Activated CD4-positive, alpha-beta T cell treated with anti-CD3 and anti-CD28 coated beads, Interleukin-2, amount 10 ng/mL, durations not matched to agents 24 days and 14 days (primary cell): Measurements from ENCODE around the gene CEP192. TPM values are rescaled to one million over a fixed set of nuclear protein-coding genes. Genes with fewer than 3 reads are reported as not detected.

Experiments used
- DNase-seq: peaks from one replicate; pipeline ENCODE4 v3.0.0; 2022
- H3K27ac Mint-ChIP-seq: one replicate; pipeline ENCODE4 v1.8.0; 2022; ENCODE audit warnings: mild to moderate bottlenecking, mixed read lengths
- H3K27me3 Mint-ChIP-seq: one replicate; pipeline ENCODE4 v1.8.0; 2022; ENCODE audit warnings: mixed read lengths
- H3K36me3 Mint-ChIP-seq: one replicate; pipeline ENCODE4 v1.8.0; 2022; ENCODE audit warnings: low read depth, mild to moderate bottlenecking, mixed read lengths
- H3K4me1 Mint-ChIP-seq: one replicate; pipeline ENCODE4 v1.8.0; 2021; ENCODE audit warnings: mixed read lengths
- H3K4me3 Mint-ChIP-seq: one replicate; pipeline ENCODE4 v1.8.0; 2022; ENCODE audit warnings: mild to moderate bottlenecking, moderate library complexity, mixed read lengths
- H3K9me3 Mint-ChIP-seq: one replicate; pipeline ENCODE4 v1.8.0; 2021; ENCODE audit warnings: mixed read lengths
- intact Hi-C: fragments of 100-400 bp; cut with micrococcal nuclease; formaldehyde crosslinking; loops from one replicate; pipeline ENCODE4 v1.15.1; 2023
- total RNA-seq: library from RNA; stranded (reverse); gene quantifications from 2 replicates; pipeline ENCODE4 v1.2.3, GENCODE V29; 2022

CEP192 gene
- total RNA-seq, 1 donor from 2014 or later: 34.7 TPM

- Mint-ChIP-seq H3K4me1 (peaks cover 18% of the 10 kb centered on the region), H3K4me3 (peak overlapping the region; percentile 15), H3K27ac (peak overlapping the region; percentile 45), H3K36me3 (peaks cover 11% of the 10 kb centered on the region), H3K27me3 (no peaks in the 10 kb centered on the region), H3K9me3 (no peaks in the 10 kb centered on the region)
- peak; percentile 48 for DNase-seq
- intact Hi-C loops: no loop called here
Measured at GRCh38 chr18:12998332-12999060, 7.3 kb downstream of the CEP192 start.

- Mint-ChIP-seq H3K27ac (no peak overlapping the region), H3K4me3 (no peak overlapping the region), H3K9me3 (no peaks in the 10 kb centered on the region), H3K27me3 (no peaks in the 10 kb centered on the region), H3K4me1 (peaks cover 26% of the 10 kb centered on the region), H3K36me3 (peaks cover 25% of the 10 kb centered on the region)
- intact Hi-C loops: loop anchor here (5.0 kb wide), 1 partner anchor 154 kb away; no protein-coding TSS in a partner anchor
- DNase-seq: peak; percentile 68
Measured at GRCh38 chr18:13003466-13003896, 12.3 kb downstream of the CEP192 start.

GRCh38 chr18:13004396-13004795 lies 13.2 kb downstream of the CEP192 start:
- intact Hi-C loops: loop anchor here (5.0 kb wide), 1 partner anchor 153 kb away; no protein-coding TSS in a partner anchor
- H3K4me3 Mint-ChIP-seq: no peak overlapping the region

GRCh38 chr18:13005289-13005688 lies 14.1 kb downstream of the CEP192 start:
- DNase-seq: peak; percentile 51
- Mint-ChIP-seq H3K9me3 (no peaks in the 10 kb centered on the region), H3K27ac (no peak overlapping the region), H3K27me3 (no peaks in the 10 kb centered on the region), H3K36me3 (peaks cover 29% of the 10 kb centered on the region), H3K4me3 (no peak overlapping the region), H3K4me1 (peaks cover 14% of the 10 kb centered on the region)
- intact Hi-C loops: no loop called here

More at GRCh38 chr18:13004396-13004795, 13.2 kb downstream of the CEP192 start:
- Mint-ChIP-seq H3K4me1 (peaks cover 21% of the 10 kb centered on the region), H3K27me3 (no peaks in the 10 kb centered on the region), H3K36me3 (peaks cover 29% of the 10 kb centered on the region), H3K27ac (no peak overlapping the region), H3K9me3 (no peaks in the 10 kb centered on the region)
- peak; percentile 52 for DNase-seq

- Mint-ChIP-seq H3K4me3 (no peak overlapping the region), H3K36me3 (peaks cover 28% of the 10 kb centered on the region), H3K9me3 (no peaks in the 10 kb centered on the region), H3K27me3 (no peaks in the 10 kb centered on the region), H3K4me1 (peaks cover 12% of the 10 kb centered on the region), H3K27ac (peak overlapping the region; percentile 25)
- peak; percentile 53 for DNase-seq
- intact Hi-C loops: no loop called here
Measured at GRCh38 chr18:13006531-13007247, 15.5 kb downstream of the CEP192 start.

- Mint-ChIP-seq H3K9me3 (no peaks in the 10 kb centered on the region), H3K27me3 (no peaks in the 10 kb centered on the region), H3K4me1 (peaks cover 14% of the 10 kb centered on the region), H3K36me3 (peaks cover 32% of the 10 kb centered on the region), H3K27ac (peak overlapping the region; percentile 34), H3K4me3 (no peak overlapping the region)
- DNase-seq: no peak
- intact Hi-C loops: no loop called here
Measured at GRCh38 chr18:13007248-13007560, 16.0 kb downstream of the CEP192 start.

GRCh38 chr18:13011719-13012118 lies 20.6 kb downstream of the CEP192 start:
- Mint-ChIP-seq H3K36me3 (peaks cover 65% of the 10 kb centered on the region), H3K27ac (no peak overlapping the region), H3K27me3 (no peaks in the 10 kb centered on the region), H3K9me3 (no peaks in the 10 kb centered on the region), H3K4me3 (no peak overlapping the region), H3K4me1 (peaks cover 9% of the 10 kb centered on the region)
- intact Hi-C loops: no loop called here
- no peak for DNase-seq

GRCh38 chr18:13014232-13014631 lies 23.1 kb downstream of the CEP192 start:
- Mint-ChIP-seq H3K27me3 (no peaks in the 10 kb centered on the region), H3K9me3 (no peaks in the 10 kb centered on the region), H3K4me3 (no peak overlapping the region), H3K4me1 (peaks cover 7% of the 10 kb centered on the region), H3K27ac (no peak overlapping the region), H3K36me3 (peaks cover 68% of the 10 kb centered on the region)
- intact Hi-C loops: no loop called here
- DNase-seq: no peak

GRCh38 chr18:13014818-13015217 lies 23.7 kb downstream of the CEP192 start:
- intact Hi-C loops: no loop called here
- no peak for DNase-seq
- Mint-ChIP-seq H3K27ac (no peak overlapping the region), H3K9me3 (no peaks in the 10 kb centered on the region), H3K36me3 (peaks cover 68% of the 10 kb centered on the region), H3K4me1 (peaks cover 7% of the 10 kb centered on the region), H3K27me3 (no peaks in the 10 kb centered on the region), H3K4me3 (no peak overlapping the region)

GRCh38 chr18:13017247-13017875 lies 26.2 kb downstream of the CEP192 start:
- Mint-ChIP-seq H3K36me3 (peaks cover 81% of the 10 kb centered on the region), H3K4me1 (peaks cover 8% of the 10 kb centered on the region), H3K27ac (no peak overlapping the region), H3K27me3 (no peaks in the 10 kb centered on the region), H3K9me3 (no peaks in the 10 kb centered on the region), H3K4me3 (no peak overlapping the region)
- no peak for DNase-seq
- intact Hi-C loops: no loop called here

- no peak overlapping the region for H3K4me3 Mint-ChIP-seq
- H3K27ac Mint-ChIP-seq: no peak overlapping the region
- H3K36me3 Mint-ChIP-seq: peaks cover 82% of the 10 kb centered on the region
- no peak for DNase-seq
- peaks cover 9% of the 10 kb centered on the region for H3K9me3 Mint-ChIP-seq
- intact Hi-C loops: no loop called here
- no peaks in the 10 kb centered on the region for H3K27me3 Mint-ChIP-seq
- H3K4me1 Mint-ChIP-seq: peaks cover 10% of the 10 kb centered on the region
Measured at GRCh38 chr18:13018374-13018773, 27.2 kb downstream of the CEP192 start.

- H3K9me3 Mint-ChIP-seq: peaks cover 9% of the 10 kb centered on the region
- intact Hi-C loops: no loop called here
- no peak for DNase-seq
- H3K27ac Mint-ChIP-seq: no peak overlapping the region
- peaks cover 12% of the 10 kb centered on the region for H3K4me1 Mint-ChIP-seq
- no peak overlapping the region for H3K4me3 Mint-ChIP-seq
- no peaks in the 10 kb centered on the region for H3K27me3 Mint-ChIP-seq
- H3K36me3 Mint-ChIP-seq: peaks cover 82% of the 10 kb centered on the region
Measured at GRCh38 chr18:13019301-13019700, 28.1 kb downstream of the CEP192 start.

- H3K36me3 Mint-ChIP-seq: peaks cover 71% of the 10 kb centered on the region
- no peak for DNase-seq
- H3K9me3 Mint-ChIP-seq: peaks cover 9% of the 10 kb centered on the region
- H3K27me3 Mint-ChIP-seq: no peaks in the 10 kb centered on the region
- no peak overlapping the region for H3K27ac Mint-ChIP-seq
- H3K4me1 Mint-ChIP-seq: peaks cover 21% of the 10 kb centered on the region
- intact Hi-C loops: no loop called here
- no peak overlapping the region for H3K4me3 Mint-ChIP-seq
Measured at GRCh38 chr18:13022644-13023043, 31.5 kb downstream of the CEP192 start.

GRCh38 chr18:13025233-13025632 lies 34.1 kb downstream of the CEP192 start:
- peaks cover 63% of the 10 kb centered on the region for H3K36me3 Mint-ChIP-seq
- no peaks in the 10 kb centered on the region for H3K27me3 Mint-ChIP-seq
- intact Hi-C loops: no loop called here
- peaks cover 9% of the 10 kb centered on the region for H3K9me3 Mint-ChIP-seq
- peaks cover 19% of the 10 kb centered on the region for H3K4me1 Mint-ChIP-seq
- H3K4me3 Mint-ChIP-seq: no peak overlapping the region
- no peak overlapping the region for H3K27ac Mint-ChIP-seq
- DNase-seq: peak; percentile 25
